ENCODE results near the gene CXorf58. TPM values are rescaled to one million over a fixed set of nuclear protein-coding genes. Genes with fewer than 3 reads are reported as not detected.

The CXorf58 gene
- total and polyA plus RNA-seq, 9 of the 15 experiments (the other 6 are each of a cell fraction or from before 2014, with no cell fraction given), result 0.10 to 0.27 (median 0.16) TPM; not detected in 3

GRCh38 chrX:23884427-23885024 is 23.3 kb upstream of the CXorf58 start (continued):
- TF ChIP-seq, protein P1, sequence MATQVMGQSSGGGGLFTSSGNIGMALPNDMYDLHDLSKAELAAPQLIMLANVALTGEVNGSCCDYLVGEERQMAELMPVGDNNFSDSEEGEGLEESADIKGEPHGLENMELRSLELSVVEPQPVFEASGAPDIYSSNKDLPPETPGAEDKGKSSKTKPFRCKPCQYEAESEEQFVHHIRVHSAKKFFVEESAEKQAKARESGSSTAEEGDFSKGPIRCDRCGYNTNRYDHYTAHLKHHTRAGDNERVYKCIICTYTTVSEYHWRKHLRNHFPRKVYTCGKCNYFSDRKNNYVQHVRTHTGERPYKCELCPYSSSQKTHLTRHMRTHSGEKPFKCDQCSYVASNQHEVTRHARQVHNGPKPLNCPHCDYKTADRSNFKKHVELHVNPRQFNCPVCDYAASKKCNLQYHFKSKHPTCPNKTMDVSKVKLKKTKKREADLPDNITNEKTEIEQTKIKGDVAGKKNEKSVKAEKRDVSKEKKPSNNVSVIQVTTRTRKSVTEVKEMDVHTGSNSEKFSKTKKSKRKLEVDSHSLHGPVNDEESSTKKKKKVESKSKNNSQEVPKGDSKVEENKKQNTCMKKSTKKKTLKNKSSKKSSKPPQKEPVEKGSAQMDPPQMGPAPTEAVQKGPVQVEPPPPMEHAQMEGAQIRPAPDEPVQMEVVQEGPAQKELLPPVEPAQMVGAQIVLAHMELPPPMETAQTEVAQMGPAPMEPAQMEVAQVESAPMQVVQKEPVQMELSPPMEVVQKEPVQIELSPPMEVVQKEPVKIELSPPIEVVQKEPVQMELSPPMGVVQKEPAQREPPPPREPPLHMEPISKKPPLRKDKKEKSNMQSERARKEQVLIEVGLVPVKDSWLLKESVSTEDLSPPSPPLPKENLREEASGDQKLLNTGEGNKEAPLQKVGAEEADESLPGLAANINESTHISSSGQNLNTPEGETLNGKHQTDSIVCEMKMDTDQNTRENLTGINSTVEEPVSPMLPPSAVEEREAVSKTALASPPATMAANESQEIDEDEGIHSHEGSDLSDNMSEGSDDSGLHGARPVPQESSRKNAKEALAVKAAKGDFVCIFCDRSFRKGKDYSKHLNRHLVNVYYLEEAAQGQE (IDR thresholded peaks at IDR 0.05; ENCODE audit: borderline replicate concordance), result no peak
- TF ChIP-seq, protein P1 (CRISPR knock-in tag; IDR thresholded peaks at IDR 0.05; ENCODE audit: low read depth), result no peak
- TF ChIP-seq TGIF2 (CRISPR knock-in tag; IDR thresholded peaks at IDR 0.05) (no peak), PHB2 (IDR thresholded peaks at IDR 0.05; ENCODE audit: low read depth) (no peak), RBM15 (IDR thresholded peaks at IDR 0.05; ENCODE audit: insufficient read depth, low read length) (no peak), ZNF436 (CRISPR knock-in tag; IDR thresholded peaks at IDR 0.05) (no peak), ZNF77 (CRISPR knock-in tag; IDR thresholded peaks at IDR 0.05) (no peak), KDM5B (IDR thresholded peaks at IDR 0.05; ENCODE audit: insufficient replicate concordance, low read depth, low read length) (no peak), HIVEP1 (CRISPR knock-in tag; IDR thresholded peaks at IDR 0.05) (no peak), ETV1 (tag; conservative IDR thresholded peaks at IDR 0.05; ENCODE audit: low read depth) (peak; percentile 46; the same call in 1 of the 2 replicates)
- TF ChIP-seq, protein P2, sequence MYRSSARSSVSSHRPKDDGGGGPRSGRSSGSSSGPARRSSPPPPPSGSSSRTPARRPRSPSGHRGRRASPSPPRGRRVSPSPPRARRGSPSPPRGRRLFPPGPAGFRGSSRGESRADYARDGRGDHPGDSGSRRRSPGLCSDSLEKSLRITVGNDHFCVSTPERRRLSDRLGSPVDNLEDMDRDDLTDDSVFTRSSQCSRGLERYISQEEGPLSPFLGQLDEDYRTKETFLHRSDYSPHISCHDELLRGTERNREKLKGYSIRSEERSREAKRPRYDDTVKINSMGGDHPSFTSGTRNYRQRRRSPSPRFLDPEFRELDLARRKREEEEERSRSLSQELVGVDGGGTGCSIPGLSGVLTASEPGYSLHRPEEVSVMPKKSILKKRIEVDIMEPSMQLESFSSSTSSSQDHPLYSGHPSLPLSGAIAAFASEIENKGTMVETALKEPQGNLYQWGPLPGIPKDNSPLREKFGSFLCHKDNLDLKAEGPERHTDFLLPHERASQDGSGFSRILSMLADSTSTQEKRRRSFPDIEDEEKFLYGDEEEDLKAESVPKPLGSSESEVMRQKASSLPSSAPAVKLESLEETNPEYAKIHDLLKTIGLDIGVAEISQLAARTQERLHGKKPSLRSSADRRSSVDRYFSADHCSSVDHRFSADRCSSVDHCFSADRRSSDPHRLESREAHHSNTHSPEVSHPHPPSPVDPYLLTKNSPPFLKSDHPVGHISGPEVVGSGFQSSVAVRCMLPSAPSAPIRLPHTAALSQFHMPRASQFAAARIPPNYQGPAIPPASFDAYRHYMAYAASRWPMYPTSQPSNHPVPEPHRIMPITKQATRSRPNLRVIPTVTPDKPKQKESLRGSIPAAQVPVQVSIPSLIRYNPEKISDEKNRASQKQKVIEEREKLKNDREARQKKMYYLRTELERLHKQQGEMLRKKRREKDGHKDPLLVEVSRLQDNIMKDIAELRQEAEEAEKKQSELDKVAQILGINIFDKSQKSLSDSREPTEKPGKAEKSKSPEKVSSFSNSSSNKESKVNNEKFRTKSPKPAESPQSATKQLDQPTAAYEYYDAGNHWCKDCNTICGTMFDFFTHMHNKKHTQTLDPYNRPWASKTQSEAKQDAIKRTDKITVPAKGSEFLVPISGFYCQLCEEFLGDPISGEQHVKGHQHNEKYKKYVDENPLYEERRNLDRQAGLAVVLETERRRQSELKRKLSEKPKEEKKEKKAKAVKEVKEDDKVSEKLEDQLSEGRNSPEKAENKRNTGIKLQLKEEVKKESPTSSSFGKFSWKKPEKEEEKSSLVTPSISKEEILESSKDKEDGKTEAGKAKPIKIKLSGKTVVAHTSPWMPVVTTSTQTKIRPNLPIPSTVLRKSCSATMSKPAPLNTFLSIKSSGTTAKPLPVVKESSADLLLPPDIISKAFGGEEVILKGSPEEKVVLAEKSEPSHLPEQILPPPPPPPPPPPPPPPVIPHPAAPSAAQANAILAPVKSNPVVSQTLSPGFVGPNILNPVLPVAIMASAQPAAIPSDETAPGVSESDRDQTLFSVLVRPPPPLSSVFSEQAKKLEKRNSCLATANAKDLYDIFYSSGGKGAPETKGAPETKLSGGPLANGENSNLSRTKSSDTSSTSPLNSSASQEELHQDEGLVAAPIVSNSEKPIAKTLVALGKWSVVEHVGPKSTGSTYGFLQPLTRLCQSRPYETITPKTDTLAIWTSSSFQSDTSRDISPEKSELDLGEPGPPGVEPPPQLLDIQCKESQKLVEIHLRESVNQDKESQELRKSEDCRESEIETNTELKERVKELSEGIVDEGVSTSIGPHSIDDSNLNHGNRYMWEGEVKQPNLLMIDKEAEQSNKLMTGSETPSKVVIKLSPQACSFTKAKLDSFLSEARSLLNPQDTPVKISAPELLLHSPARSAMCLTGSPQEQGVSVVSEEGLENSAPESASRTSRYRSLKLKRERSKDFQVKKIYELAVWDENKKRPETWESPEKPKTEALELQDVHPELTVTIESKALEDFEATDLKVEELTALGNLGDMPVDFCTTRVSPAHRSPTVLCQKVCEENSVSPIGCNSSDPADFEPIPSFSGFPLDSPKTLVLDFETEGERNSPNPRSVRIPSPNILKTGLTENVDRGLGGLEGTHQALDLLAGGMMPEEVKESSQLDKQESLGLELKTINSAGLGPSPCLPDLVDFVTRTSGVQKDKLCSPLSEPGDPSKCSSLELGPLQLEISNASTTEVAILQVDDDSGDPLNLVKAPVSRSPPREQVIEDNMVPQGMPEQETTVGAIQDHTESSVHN (IDR thresholded peaks at IDR 0.05; ENCODE audit: borderline replicate concordance in 1 of 2, low read depth in 1 of 2), result no peak
